Peyer's patch (tissue), 4 donors: Measurements from ENCODE around the gene NPIPA2.
"Not testable (repeated sequence)": the region's sequence is repeated elsewhere in the genome, so short reads cannot be mapped to it uniquely, and the experiment has no call there.

Experiments used
- POLR2A ChIP-seq, 2 donors: fragments of 450-650 bp; IDR thresholded peaks; one replicate each; pipeline ENCODE4 v1.5.1; 2017; ENCODE audit warnings: antibody characterized with exemption in 2 of 2, mild to moderate bottlenecking in 2 of 2, moderate library complexity in 2 of 2
- TF ChIP-seq, protein P1 (sequence below), 6 experiments: fragments of 450-650 bp in 4 of 6; fragments of 200-600 bp in 2 of 6; sonication (generic) in 1 of 6; IDR thresholded peaks; one replicate each; pipeline ENCODE4 v1.5.1; 2017 to 2019; ENCODE audit warnings: antibody characterized with exemption in 6 of 6, mild to moderate bottlenecking in 3 of 6, moderate library complexity in 1 of 6

GRCh38 chr16:14742273-14743128 lies at the start of gene NPIPA2:
- TF ChIP-seq, protein P1, sequence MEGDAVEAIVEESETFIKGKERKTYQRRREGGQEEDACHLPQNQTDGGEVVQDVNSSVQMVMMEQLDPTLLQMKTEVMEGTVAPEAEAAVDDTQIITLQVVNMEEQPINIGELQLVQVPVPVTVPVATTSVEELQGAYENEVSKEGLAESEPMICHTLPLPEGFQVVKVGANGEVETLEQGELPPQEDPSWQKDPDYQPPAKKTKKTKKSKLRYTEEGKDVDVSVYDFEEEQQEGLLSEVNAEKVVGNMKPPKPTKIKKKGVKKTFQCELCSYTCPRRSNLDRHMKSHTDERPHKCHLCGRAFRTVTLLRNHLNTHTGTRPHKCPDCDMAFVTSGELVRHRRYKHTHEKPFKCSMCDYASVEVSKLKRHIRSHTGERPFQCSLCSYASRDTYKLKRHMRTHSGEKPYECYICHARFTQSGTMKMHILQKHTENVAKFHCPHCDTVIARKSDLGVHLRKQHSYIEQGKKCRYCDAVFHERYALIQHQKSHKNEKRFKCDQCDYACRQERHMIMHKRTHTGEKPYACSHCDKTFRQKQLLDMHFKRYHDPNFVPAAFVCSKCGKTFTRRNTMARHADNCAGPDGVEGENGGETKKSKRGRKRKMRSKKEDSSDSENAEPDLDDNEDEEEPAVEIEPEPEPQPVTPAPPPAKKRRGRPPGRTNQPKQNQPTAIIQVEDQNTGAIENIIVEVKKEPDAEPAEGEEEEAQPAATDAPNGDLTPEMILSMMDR (IDR thresholded peaks at IDR 0.05) = not testable (repeated sequence)
- not testable (repeated sequence) for TF ChIP-seq POLR2A (IDR thresholded peaks at IDR 0.05)
